Measurements from ENCODE around the gene MAGEF1.

The MAGEF1 gene

DNA sequence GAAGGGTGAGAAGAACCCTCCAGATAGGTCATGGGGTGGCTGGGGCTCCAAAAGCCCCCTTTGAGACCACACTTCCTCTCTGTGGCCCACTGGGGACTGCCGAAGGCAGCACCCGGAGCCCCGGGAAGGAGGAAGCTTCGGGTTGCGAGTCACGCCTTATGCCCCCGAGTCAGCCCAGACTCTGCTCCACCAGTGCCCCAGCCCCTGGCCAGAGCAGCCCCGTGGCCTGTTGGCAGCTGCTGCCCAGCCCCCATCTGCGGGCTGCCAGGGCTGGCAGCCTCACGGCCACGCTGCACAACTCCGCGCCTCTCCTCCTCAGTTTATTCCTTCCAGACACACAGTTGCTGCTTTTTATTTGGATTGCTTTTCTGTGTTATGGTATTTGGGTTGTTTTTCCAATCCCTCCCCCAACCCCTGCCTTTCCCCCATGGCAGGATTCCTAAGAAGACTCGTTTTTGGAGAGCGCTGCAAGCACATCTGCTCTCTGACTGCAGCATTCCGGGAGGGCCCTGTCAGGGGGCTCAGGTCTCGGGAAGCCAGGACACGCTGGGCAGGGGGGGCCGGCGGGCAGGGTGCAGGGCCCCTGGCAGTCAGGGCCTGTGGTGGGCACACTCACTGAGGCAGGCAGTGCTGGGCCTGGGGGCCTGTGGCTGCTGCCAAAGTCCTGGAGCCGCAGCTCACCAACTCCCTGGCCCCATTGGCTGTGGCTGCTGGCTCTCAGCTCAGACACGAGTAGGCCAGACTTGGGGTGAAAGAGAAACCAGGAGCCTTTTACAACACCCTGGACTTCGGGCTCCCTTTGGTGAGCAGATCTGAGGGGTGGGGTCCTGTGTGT, 20.2 kb downstream of the MAGEF1 start:
- DNase-seq (ENCODE audit: low read depth in 1 of 2, low spot score in 1 of 2) = no peak

DNA sequence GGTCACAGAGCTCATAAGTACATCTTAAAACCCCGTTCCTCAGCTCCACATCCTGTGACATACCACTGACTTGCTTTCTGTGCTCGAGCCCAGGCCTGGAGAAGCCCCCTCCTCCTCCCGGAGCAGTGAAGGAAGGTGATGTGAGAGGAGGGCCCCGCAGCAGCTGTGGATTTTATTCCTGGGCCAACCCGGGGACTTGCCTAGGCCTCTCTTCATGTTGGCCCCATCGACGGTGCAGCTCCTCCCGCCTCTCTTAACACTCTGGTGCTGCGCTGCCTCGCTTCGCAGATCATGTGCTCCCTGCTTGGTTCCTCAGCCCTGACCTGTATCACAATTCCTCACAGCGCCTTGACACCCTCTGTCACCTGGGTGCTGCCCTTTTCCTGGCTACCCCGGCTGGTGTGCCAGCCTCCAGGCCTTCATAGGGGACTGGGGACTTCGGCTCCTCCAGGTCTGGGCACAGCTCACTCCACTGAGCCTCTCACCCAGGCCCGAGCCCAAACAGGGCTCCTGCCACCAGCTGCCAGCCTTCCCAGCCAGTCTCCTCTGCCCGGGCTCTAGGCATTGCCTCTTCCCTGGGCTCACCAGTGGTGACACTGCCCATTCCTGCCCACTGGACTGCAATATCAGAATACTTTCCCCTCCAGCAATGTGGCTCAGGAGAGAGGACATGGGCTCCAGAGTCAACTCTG, 21.5 kb downstream of the MAGEF1 start:
- no peak for DNase-seq (ENCODE audit: low read depth in 1 of 2, low spot score in 1 of 2)

DNA sequence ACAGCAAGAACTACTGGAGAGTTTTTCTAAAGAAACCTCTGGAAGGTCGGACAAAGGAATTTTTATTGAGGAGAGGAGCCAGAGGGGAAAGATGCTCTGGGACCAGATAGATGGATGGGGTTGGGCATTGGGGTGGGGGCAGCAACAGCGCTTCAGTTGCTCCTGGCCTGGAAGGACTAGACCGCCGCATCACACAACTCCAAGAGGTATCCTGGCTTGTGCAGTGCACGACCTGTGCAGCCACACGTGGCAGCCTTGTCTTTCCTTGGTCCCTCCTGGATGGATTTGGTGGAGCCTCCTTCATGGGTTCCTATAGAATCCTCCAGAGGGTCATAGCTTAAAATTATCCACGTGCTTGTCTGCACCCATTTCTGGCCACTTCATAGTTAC, 23.0 kb downstream of the MAGEF1 start:
- no peak for DNase-seq (ENCODE audit: low read depth in 1 of 2, low spot score in 1 of 2)

DNA sequence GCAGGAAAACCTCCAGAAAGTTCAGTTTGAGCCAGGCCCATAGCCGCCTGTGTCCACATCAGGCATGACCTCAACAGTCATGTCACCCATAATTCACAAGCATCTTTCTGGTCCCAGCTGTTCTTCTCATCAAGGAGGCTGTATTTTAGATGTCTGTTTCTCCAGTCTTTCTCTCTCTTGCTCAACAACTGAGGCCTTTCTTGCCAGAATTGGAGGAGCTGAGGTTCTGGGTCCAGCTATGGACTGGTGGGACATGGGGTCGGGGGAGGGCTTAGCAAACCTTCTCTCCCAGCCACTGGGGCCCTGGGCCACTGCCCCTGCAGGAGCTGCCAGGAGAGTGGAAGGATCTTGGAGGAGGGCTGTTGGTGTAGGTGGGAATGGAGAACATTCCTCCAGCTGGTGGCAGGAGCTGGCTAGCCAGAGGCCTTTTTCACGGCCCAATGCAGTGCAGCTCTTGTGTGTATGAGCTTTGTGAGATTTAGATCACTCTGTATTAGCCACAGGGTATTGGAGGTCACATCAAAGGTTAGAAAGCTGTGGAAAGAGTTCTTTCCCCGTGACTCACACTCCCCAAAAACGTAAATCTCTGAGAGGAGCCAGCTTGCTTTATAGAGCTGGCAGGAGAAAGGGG, 23.5 kb downstream of the MAGEF1 start:
- no peak for DNase-seq (ENCODE audit: low read depth in 1 of 2, low spot score in 1 of 2)

DNA sequence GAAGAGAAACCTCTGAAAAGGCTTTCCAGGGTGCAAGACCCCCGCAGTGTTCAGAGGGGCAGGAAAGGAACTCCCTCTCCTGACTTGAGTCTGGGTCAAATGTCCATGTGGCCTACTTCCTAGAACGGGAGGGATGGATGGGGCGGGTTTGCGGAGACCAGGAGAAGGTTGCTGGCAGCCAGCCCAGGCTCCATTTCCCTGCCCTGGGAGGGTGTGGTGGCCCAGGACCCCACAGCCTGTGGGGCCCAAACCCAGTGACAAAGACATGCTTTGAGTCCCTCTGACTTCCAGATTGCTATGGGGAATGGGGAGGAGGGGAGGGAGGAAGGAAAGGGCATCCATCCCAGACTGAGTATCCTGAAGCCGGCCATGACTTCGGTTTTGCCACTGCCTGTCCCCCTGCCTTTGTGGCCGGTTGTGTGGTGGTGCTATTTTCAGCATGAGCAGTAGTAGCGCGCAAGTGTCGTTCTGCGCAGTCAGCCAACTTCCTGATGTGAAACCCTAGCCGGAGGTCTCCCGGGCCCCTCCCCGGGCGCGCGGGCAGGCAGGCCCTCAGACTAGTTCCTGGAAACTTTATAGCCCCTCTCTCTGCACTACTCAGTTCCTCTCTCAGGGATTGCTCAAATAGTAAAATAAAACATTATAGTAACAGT, 24.4 kb downstream of the MAGEF1 start:
- no peak for DNase-seq (ENCODE audit: low read depth in 1 of 2, low spot score in 1 of 2)

DNA sequence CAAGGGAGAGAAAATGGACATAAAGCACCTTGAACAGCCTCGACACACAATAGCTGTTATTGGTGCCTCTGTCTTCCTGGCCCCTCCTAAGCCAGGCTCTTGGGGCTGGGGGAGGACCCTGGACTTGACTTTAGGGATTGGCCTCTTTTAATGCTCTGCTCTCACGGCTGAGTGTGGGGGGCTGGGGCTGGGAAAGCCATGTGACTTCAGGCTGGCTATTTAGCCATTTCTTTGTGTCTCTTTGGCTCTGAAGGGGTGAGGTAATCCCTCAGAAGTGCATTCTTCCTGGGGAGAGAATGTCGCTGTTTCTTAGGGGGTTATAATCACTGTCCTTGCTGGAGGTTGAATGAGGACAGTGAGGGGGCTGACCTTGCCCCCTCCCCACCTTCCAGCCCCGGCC, 26.2 kb downstream of the MAGEF1 start:
- no peak for DNase-seq (ENCODE audit: low read depth in 1 of 2, low spot score in 1 of 2)

DNA sequence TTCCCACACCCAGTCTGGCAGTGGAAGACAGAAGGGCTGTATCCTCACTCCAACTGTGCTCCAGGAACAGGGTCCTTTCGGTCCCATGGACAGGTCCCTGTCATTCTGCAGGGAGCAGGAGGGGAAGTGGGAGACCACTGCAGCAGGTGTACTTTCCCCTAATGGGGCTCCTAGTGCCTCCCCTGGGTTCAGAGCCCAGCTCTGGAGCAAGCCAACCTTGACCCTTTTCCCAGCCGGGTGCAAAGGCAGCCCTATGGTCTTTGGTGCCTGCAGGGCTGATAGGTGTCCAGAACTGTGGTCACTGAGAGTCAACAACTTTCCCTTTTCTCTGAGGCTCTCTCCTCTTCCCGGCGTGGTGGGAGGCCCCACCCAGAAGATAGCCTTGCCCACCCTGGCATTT, 26.8 kb downstream of the MAGEF1 start:
- DNase-seq (ENCODE audit: low read depth in 1 of 2, low spot score in 1 of 2) = no peak

DNA sequence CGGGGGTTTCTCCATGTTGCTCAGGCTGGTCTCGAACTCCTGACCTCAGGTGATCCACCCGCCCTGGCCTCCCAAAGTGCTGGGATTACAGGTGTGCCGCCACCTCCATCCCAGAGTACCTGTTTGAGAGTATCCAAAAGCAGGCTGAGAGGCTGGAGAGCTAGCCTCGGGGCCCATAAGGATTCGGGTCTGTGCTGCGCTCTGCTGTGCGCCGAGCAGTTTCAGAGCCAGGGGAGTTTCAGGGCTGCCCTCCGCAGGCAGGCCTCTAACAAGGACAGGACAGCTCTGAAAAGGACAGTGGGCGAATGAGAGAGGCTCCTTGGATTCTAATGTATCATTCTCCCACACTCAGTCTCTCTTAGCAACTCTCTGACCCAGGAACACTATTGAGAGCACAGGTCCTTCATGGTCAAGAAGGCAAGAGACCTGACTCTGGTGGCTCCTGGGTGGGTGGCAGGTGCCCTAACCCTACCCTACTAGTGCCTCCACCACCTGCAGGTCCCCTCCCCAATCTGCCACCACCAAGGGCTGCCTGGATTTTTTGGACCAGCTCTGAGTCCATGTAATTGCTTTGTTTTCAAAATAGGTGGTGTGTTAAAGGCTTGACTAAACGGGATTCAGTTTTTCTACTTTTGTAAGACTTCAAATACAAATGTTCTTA, 27.8 kb downstream of the MAGEF1 start:
- DNase-seq (ENCODE audit: low read depth in 1 of 2, low spot score in 1 of 2) = no peak

DNA sequence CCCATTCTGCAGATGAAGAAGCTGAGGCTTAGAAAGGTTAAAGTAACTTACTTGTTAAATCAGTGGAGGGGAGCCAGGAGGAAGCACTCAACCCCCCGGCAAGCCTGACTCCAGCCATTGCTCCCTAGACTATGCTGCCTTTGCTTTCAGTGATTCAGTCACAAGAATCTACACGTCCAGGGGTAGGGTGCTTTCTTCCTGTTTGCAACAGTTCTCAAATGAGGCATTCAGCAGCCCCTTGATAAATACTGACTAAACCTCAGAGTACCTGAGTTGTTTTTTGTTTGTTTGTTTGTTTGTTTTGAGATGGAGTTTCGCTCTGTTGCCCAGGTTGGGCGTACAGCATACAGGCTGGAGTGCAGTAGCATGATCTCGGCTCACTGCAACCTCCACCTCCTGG, 28.6 kb downstream of the MAGEF1 start:
- DNase-seq (ENCODE audit: low read depth in 1 of 2, low spot score in 1 of 2) = no peak

DNA sequence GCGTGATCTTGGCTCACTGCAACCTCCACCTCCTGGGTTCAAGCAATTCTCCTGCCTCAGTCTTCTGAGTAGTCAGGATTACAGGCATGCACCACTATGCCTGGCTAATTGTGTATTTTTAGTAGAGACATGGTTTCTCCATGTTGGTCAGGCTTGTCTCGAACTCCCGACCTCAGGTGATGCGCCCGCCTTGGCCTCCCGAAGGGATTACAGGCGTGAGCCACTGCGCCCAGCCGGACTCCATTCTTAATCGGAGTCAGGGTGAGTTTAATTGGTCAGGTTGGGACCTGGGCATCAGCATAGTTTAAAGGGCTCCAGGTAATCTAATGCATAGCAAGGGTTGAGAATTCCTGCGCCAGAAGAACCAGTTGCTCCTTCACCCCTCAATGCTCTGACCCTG, 29.2 kb downstream of the MAGEF1 start:
- DNase-seq (ENCODE audit: low read depth in 1 of 2, low spot score in 1 of 2) = no peak

DNA sequence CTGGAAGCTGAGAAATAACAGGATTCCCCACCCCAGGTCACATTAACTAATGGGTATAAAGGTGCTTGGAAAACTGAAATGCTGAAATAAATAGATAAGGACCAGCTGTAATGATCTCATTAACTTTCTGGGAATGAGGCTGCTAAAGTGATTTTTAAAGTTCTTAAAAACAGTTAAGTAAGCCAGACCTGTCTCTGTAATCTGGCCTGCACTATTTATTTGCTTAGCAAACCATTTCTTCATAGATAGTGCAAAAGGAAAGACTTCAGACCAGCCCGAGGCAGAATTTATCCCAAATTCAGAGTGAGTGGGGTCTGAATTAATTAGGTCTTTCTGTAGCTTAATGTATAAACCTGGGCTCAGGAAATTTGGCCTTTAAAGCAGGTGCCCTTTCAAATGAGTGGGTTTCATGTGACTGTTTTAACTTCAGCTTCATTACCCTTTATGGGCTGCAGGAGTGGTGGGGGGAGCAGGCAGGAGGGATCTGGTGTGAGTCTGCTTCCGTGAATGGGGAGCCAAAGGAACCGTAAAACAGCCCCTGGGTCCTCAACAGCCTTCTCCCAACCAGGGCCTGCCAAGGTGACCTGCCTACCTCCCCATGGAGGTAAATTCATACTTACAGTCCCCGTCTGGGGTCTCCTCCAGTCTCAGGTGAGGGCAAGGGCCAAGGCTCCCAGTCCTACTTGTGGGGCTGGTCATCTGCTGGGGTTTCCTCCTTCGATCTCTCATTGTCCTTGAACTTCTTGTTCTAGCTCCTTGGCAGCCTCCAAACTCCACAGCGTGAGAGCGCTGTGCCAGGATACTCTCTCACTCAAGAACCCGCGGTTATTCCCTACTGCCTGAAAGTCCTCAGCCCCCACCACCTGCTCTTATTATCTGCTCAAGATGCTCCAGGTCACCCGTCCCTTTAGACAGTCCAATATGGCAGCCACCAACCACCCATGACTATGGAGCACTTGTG, 31.2 kb downstream of the MAGEF1 start:
- no peak for DNase-seq (ENCODE audit: low read depth in 1 of 2, low spot score in 1 of 2)

DNA sequence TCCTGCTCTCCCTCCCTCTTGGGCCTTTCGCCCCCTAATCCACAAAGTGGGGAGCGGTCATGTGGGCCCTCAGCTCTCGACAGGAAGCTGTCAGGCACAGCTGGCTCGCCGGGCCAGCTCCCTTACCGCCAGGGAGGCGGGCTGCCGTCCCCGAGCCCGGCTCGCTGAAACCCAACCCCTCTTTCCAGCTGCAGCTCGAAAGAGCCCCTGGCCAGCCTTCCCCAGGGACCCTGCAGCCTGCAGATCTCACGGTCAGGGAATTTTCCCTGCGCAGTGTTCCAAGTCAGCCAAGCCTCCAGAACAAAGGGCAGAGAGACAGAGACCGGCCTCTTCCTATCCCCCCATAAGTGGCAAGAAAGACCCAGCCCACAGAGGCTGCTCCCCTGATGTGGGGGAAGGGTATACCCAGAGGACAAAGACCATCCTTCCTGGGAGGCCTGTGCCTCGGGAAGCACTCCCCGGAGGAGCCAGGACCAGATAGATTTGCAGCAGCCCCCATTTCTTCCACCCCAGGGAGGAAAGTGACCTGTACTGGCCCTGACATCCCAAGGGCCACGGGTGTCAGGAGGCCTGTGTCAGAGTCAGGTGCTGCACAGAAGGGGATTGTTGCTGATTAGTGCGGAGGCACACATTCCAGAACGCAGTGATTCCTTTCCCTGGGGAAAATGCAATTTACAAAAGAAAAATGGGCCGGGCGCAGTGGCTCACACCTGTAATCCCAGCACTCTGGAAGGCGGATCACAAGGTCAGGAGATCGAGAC, 32.6 kb downstream of the MAGEF1 start:
- DNase-seq (ENCODE audit: low read depth in 1 of 2, low spot score in 1 of 2) = no peak

DNA sequence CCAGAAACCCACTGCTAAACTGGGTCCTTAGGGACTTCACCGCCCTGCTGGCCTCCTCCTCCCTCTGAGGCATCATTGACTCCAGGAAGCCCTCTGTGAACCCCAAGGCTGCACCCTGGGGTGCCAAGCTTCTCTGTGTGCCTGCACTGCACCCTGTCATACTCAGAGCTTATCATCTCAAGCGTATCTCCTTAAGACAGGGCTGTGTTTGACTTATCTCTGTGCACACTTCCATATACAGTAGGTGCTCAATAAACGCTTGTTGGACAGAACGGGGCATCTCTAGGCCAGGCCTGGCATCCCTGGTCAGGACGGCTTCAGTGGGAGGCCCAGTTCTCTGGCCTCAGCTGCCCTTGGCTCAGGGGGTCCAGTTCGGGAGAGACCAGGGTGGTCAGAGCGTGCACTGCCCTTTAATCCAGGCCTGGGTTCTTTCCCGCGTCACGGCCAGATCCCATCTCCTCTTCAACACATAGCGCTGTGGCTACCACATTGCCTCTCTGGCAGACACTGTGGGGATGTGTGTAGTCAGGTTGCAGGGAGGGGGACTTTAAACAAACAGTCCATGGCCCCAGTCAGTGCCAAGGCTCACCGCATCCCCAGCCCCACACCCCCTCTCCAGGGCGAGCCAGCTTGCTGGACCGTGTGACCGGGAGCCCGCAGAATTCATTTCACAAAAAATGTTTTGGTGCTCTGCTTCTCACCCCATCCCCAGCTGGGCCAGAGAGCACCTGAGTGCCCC, 33.4 kb downstream of the MAGEF1 start:
- no peak for DNase-seq (ENCODE audit: low read depth in 1 of 2, low spot score in 1 of 2)

DNA sequence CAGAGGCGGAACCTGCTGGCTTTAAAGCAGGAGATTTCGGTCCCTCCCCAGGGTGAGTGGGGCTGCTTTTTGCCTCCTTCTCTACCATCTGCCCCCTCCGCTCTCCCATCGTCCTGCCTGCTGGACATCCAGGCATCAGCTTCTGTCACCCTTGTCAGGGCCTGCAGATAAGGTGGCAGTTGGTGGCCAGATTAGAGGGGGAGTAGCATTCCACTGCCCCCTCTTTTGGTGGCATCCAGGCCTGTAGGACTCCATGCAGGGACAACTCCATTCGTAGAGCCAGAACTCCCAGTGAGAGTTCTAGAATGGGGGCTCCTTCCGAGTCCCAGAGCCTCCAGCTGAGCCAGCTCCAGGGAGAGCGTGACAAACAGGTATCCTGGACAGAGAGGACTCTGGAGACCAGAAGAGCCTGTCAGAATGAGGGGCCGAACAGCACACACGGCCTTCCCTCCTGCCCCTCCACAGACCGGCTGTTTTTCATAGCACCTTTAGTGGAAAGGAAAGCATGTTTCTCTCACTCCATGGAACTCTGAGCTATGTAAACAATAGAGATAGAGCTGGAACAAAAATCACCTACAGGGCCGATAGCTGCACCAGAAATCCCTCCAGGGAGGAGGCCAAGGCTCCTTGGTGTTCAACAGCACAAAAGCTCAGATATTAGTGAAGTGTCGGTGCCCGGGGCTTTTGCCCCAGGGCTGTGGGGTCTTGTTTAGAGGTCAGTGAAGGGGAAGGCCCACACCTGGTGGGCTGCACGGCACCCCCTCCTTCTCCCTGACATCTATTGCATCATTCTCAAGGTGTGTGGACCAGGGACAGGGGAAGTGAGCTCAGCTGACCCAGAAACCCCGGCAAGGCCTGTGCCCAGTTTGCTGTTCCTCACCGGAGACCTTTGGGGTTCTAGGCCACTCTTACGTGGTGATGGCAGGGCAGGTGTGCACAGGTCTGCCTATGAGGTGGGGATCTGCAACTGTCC, 34.2 kb downstream of the MAGEF1 start:
- no peak for DNase-seq (ENCODE audit: low read depth in 1 of 2, low spot score in 1 of 2)

DNA sequence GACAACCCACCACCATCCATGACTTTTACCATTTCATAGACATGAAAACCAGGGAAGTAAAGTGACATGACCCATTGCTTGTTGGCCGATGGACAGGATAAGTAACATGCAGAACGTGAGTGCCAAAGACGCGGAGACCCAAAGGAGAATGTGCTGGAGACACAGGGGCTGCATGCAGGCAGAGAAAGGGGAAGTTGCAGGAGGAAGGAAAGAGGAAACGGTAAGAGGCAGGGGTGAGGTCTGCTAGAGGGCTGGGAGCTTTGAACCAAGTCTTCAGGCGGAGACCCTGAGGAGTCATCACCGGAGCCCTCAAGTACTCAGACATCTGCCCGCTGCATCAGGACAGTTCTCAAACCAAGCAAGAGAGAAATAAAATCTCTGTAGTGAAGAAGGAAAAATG, 34.9 kb downstream of the MAGEF1 start:
- DNase-seq (ENCODE audit: low read depth in 1 of 2, low spot score in 1 of 2) = no peak

DNA sequence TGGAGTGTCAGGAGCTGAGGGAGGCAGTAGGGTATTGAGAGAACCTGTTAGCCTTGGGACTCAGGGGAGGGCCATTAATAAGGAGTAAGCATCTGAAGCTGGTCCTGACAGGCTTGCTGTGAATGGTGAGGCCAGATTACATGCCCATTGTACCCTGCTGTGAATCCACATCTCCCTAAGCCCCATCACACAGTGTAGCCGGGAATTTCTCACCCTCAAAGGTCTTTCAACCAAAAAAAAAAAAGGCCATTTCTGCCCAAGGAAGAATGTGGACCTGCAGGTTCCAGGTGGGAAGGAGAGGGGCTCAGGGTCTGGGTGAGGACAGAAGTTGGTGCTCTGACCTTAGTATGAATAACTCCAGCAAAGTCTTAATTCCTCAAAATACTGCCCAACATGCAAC, 37.2 kb downstream of the MAGEF1 start:
- no peak for DNase-seq (ENCODE audit: low read depth in 1 of 2, low spot score in 1 of 2)

Data from activated T-helper 1 cell treated with anti-CD3 and anti-CD28 coated beads, Interleukin-2, amount 50 U/mL, for 16 hours (primary cell).